IPS-15b (cell line): ENCODE data around the gene SDHB.

Experiments
- H3K27me3 ChIP-seq: one replicate; pipeline ENCODE4 v1.6.1; 2013; ENCODE audit warnings: low read length; ENCODE audit not compliant: control insufficient read depth, insufficient read depth
- H3K36me3 ChIP-seq: one replicate; pipeline ENCODE4 v1.6.1; 2013; ENCODE audit warnings: low read length; ENCODE audit not compliant: control insufficient read depth, insufficient read depth
- H3K4me1 ChIP-seq: one replicate; pipeline ENCODE4 v1.6.1; 2013; ENCODE audit warnings: mild to moderate bottlenecking, low read length; ENCODE audit not compliant: control insufficient read depth, insufficient read depth
- H3K4me3 ChIP-seq: one replicate; pipeline ENCODE4 v1.5.1; 2013; ENCODE audit warnings: low read depth, low read length
- H3K9ac ChIP-seq: one replicate; pipeline ENCODE4 v1.6.1; 2013; ENCODE audit warnings: low read depth, mild to moderate bottlenecking, low read length
- H3K9me3 ChIP-seq: one replicate; pipeline ENCODE4 v1.6.1; 2013; ENCODE audit warnings: mild to moderate bottlenecking, low read length; ENCODE audit not compliant: control insufficient read depth, insufficient read depth

Gene SDHB

DNA sequence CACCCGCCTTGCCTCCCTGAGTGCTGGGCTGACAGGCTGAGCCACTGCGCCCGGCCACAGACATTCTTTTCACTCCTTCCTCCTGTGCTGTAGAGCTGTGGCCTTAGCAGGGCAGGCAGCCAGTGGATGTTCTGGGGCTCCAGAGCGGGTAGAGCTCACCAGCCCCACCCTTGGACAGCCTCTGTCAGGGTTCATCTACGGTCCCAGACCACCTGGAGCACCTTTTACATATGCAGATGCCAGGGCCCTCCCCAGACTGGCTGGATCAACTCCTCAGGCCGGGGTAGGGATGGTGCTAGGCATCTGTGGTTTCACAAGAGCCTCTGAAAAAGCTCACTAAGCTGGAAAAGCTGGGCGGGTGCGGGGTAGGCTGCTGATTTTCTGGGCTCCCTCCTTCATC, 46.7 kb downstream of the SDHB start:
- Histone ChIP-seq H3K9ac (no peak overlapping the region), H3K27me3 (no peaks in the 10 kb centered on the region)

DNA sequence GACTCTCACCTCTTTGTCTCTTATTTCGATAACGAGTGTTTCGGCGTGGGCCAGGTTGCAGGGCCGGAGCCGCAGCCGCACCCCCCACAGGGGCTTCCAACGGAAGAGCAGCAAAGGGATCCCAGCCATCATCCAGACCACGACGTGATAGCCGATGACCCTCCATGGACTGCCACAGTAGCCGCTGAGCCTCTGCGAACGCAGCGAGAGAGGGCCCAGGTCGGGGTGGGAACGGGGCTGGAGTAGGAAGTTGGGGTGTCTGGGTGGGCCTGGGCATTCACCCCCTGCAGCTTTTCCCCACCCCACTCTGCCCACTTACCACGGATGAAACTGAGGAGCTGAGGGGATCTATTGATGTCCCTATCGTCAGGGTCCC, 48.5 kb downstream of the SDHB start:
- no peak overlapping the region for H3K9ac ChIP-seq
- peaks cover 26% of the 10 kb centered on the region for H3K36me3 ChIP-seq
- H3K4me3 ChIP-seq: no peak overlapping the region
- H3K4me1 ChIP-seq: peaks cover 4% of the 10 kb centered on the region
- H3K27me3 ChIP-seq: no peaks in the 10 kb centered on the region
- H3K9me3 ChIP-seq: no peaks in the 10 kb centered on the region

More for the DNA sequence above, 46.7 kb downstream of the SDHB start:
- Histone ChIP-seq H3K36me3 (peaks cover 22% of the 10 kb centered on the region), H3K4me3 (no peak overlapping the region), H3K9me3 (no peaks in the 10 kb centered on the region), H3K4me1 (peaks cover 4% of the 10 kb centered on the region)

DNA sequence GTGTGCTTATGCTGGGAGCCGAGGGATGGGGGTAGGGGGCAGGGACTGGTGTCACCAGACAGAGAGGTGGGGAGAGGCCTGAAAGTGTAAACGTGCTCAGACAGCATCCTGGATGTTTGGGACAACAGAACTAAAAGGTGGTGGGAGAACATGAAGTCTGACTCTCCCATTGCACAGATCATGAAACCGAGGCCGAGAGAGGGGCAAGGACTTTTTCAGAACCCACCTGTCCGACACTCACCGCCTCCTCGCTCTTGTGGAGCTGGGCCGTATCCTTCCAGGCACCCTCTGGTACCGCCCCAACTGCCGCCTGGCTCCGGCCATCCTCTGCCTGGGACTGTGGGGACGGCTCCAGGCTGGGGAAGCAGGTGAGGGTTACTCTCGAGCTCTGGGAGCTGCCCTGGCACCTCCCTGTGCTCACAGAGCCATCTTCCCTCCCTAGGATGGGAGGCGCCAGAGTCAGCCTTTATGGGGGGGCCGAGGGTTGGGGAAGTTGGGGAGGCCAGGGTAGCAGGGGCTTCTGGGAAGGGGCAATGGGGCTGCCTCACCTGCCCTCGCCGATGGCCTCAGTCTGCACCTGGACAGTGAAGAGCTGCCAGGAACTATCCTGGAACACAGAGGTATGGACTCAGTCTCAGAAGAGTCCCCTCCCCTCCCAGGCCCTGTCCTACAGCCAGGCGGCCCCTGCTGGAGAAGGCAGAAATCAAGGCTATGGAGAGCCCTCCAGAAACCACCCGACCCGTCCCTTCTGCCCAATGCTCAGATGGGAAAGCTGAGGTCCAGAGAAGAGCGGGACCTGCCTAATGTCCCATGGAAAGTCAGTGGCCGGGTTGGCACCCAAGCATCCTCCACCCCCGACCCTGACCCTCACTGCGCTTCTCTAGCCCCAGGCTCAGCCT, 49.1 kb downstream of the SDHB start:
- peaks cover 26% of the 10 kb centered on the region for H3K36me3 ChIP-seq
- no peaks in the 10 kb centered on the region for H3K27me3 ChIP-seq
- peaks cover 4% of the 10 kb centered on the region for H3K4me1 ChIP-seq
- H3K9ac ChIP-seq: no peak overlapping the region
- H3K9me3 ChIP-seq: no peaks in the 10 kb centered on the region
- no peak overlapping the region for H3K4me3 ChIP-seq

DNA sequence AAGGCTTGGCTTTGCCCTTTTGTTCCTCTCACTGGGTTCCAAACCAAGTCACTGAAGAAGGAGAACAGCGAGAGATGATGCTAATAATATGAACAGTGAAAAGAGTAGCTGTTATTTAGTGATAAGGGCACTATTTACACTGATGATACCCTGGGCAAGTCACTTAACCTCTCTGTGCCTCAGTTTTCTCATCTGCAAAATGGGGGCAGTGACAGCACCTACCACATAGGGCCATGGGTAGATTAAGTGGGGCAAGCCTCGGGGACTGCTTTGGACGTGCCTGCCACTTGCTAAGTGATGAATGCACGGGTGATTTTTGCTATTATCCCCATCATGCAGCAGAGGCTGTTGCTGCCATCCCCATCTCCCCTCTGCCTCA, 51.3 kb downstream of the SDHB start:
- peaks cover 31% of the 10 kb centered on the region for H3K36me3 ChIP-seq

DNA sequence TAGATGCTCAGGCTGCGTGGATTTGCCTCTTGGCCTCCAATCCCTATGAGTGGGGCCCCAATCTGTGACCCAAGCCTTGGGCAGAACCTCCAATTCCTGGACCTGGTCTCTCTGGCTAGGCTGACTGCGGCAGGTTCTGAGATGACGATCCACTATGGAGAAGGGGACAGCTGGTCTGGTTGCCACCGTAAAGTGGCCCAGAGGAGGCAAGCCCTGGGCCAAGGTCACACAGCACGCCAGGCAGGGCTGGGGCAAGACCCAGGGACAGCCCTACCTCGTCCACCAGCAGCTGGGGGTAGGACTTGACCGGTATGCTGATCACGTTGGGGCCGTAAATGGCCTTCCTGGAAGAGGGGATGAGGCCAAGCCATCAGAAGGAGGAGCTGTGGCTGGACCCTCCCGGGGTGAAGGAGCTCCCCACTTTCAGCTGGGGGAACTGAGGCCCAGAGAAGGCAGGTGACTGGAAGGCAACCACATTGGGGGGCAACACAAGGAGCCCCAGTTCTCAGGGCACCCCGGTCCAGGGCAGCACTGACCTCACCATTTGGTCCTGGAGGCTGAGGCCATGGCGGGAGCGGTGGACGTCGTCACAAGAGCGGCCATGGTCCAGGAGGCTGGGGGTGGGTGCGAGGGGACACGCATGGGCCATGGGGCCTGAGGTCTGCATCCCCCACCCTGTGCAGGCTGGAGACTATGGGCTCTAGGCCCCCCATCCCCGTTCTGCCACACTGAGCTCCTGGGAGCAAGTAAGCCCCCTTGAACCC, 51.9 kb downstream of the SDHB start:
- Histone ChIP-seq H3K27me3 (no peaks in the 10 kb centered on the region), H3K36me3 (peaks cover 31% of the 10 kb centered on the region), H3K9ac (no peak overlapping the region), H3K4me3 (no peak overlapping the region), H3K4me1 (no peaks in the 10 kb centered on the region), H3K9me3 (no peaks in the 10 kb centered on the region)

More for the DNA sequence above, 51.3 kb downstream of the SDHB start:
- Histone ChIP-seq H3K27me3 (no peaks in the 10 kb centered on the region), H3K9me3 (no peaks in the 10 kb centered on the region), H3K4me3 (no peak overlapping the region), H3K9ac (no peak overlapping the region), H3K4me1 (no peaks in the 10 kb centered on the region)

DNA sequence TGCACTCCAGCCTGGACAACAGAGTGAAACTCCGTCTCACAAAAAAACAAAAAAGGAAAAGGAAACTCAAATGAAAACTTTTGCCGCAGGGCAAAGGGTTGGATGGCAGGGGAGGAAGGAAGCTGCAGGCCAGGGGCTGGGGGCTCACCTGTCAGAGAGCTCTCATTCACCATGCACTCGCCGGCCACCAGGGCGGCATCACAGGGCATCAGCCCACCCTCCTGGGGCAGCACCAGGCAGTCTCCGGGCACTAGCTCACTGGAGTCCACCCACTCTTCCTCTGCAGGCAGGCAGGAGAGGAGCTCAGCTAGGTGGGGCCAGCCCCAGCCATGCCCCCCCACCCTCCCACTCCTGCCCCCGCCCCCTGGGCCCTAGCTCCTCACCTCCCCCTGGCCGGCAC, 54.0 kb downstream of the SDHB start:
- Histone ChIP-seq H3K9ac (no peak overlapping the region), H3K36me3 (peaks cover 30% of the 10 kb centered on the region), H3K9me3 (no peaks in the 10 kb centered on the region), H3K4me1 (no peaks in the 10 kb centered on the region), H3K27me3 (no peaks in the 10 kb centered on the region), H3K4me3 (no peak overlapping the region)

DNA sequence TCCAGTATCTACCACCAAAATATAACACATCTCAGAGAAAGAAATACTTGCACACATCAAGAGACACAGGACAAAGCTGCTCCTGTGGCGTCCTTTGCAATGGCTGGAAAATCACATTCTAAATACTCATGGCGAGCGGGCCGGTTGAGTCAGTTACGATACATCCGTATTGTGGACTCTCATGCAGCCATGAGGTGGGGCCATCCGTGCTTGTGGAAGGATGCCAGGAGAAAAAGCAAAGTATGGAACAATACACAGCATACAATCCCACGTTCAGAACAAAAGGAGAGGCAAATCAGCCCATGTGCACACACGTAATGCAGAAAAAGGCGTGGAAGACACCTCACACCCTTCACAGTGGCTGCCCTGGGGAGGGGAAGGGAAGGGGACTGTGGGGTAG, 55.2 kb downstream of the SDHB start:
- Histone ChIP-seq H3K27me3 (no peaks in the 10 kb centered on the region), H3K9me3 (no peaks in the 10 kb centered on the region), H3K36me3 (peaks cover 19% of the 10 kb centered on the region), H3K4me1 (no peaks in the 10 kb centered on the region), H3K4me3 (no peak overlapping the region), H3K9ac (no peak overlapping the region)

DNA sequence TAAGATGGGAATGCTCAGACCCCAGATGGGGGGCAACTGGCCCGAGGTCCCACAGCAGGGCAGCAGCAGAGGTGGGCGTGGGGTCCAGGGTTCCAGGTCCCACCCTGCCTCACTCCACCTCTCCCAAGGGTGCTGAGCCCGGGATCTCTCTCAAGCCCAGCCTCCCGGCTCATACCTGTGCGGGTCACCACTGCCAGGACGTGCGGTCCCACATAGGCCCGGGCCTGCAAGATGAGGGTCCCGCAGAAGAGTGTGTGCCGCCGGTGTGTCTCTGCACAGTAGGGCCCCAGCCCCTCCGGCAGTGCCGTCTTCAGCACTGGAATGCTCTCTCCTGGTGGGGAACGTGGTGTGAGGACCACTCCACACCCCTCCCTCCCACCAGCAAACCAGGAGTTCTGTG, 57.0 kb downstream of the SDHB start:
- no peaks in the 10 kb centered on the region for H3K4me1 ChIP-seq
- peaks cover 12% of the 10 kb centered on the region for H3K36me3 ChIP-seq
- no peak overlapping the region for H3K4me3 ChIP-seq
- H3K9ac ChIP-seq: no peak overlapping the region
- no peaks in the 10 kb centered on the region for H3K9me3 ChIP-seq
- no peaks in the 10 kb centered on the region for H3K27me3 ChIP-seq

DNA sequence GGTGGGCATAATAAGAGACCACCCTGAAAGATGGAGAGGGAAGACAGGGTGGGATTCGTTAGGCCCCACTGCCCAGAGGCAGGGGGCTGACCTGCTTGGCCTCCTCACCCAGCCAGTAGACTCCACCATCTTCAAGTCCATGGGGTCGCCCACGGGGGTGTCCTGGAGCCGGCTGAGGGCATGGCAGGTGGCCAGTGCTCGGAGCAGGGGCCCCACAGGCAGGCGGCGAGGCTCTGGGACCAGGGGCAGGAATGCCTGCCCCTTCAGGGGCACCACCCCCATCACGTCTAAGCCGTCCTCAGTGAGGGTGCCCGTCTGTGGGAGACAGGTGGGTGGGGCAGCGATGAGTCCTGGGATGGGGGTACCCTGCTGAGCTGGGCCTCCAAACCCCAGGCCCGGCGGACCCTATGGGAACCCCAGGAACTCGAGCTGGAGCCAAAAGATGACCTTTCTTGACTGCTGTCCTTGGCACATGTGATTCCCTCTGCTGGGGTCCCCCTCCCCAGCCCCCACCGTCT, 60.3 kb downstream of the SDHB start:
- peaks cover 20% of the 10 kb centered on the region for H3K36me3 ChIP-seq

DNA sequence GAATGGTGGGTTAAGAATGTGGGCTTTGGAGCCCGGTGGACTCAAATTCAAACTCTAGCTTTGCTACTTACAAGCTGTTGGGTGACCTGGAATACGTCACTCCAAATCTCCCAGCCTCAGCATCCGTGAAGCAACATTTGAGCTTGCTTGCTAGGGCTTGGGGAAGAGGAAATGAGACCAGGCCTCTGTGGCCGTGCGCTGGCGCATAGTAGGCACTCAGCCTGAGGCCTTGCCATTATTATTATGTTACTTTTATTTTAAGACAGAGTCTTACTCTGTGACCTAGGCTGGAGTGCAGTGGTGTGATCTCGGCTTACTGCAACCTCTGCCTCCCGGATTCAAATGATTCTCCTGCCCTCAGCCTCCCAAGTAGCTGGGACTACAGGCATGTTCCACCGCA, 61.2 kb downstream of the SDHB start:
- H3K27me3 ChIP-seq: no peaks in the 10 kb centered on the region
- no peak overlapping the region for H3K4me3 ChIP-seq
- no peaks in the 10 kb centered on the region for H3K9me3 ChIP-seq
- H3K9ac ChIP-seq: no peak overlapping the region
- H3K36me3 ChIP-seq: peaks cover 20% of the 10 kb centered on the region
- no peaks in the 10 kb centered on the region for H3K4me1 ChIP-seq

More for the DNA sequence above, 60.3 kb downstream of the SDHB start:
- H3K9me3 ChIP-seq: no peaks in the 10 kb centered on the region
- no peak overlapping the region for H3K4me3 ChIP-seq
- no peaks in the 10 kb centered on the region for H3K27me3 ChIP-seq
- H3K9ac ChIP-seq: no peak overlapping the region
- no peaks in the 10 kb centered on the region for H3K4me1 ChIP-seq

DNA sequence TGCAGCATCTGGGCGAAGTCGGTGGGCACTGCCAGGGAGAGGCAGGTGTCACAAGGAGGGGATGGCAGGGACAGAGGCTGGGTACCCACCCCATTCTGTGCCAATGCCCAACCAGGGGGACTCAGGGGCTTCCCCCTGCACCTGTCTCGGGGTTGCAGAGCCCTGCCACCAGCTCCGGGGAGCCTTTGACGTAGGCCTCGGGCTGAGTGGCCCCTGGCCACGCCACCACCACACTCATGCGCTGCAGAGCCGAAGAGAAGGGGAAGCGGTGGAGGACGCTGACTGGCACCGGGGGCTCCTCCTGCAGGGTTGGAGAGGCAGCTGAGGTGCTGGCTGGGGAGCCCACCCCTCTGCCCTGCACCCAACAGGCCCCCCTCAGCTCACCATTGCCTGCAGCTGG, 61.7 kb downstream of the SDHB start:
- no peak overlapping the region for H3K4me3 ChIP-seq
- H3K27me3 ChIP-seq: no peaks in the 10 kb centered on the region
- no peak overlapping the region for H3K9ac ChIP-seq
- peaks cover 20% of the 10 kb centered on the region for H3K36me3 ChIP-seq
- no peaks in the 10 kb centered on the region for H3K9me3 ChIP-seq
- no peaks in the 10 kb centered on the region for H3K4me1 ChIP-seq

DNA sequence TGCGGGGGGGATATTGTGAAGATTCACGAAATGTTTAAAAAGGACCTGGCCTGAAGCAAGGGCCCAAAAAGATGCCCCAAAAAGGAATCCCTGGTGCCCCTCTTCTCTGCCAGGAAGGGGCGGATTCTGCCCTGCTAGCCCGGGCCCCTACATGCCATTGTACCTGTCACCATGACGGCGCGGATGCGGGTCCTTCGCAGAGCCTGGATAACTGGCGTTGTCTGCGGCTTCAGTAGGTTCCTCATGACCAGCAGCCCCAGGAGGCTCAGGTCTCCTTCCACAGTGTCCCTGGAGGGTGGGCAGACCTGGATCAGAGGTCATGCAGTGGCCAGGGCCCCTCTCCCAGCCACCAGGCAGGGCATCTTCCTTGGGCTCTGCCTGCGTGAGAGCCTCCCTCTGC, 62.3 kb downstream of the SDHB start:
- H3K36me3 ChIP-seq: peaks cover 18% of the 10 kb centered on the region
- H3K27me3 ChIP-seq: no peaks in the 10 kb centered on the region
- H3K4me1 ChIP-seq: no peaks in the 10 kb centered on the region
- H3K9me3 ChIP-seq: no peaks in the 10 kb centered on the region
- no peak overlapping the region for H3K4me3 ChIP-seq
- H3K9ac ChIP-seq: no peak overlapping the region
